HTERT RPE-1 (cell line): ENCODE data around the gene PPA2.

Experiments used
- in situ Hi-C: fragments of 300-500 bp; cut with MboI; formaldehyde crosslinking; loops from 4 replicates; pipeline ENCODE4 v1.14.3; 2020; ENCODE audit warnings: low sequenced_read_pairs

PPA2 gene

DNA sequence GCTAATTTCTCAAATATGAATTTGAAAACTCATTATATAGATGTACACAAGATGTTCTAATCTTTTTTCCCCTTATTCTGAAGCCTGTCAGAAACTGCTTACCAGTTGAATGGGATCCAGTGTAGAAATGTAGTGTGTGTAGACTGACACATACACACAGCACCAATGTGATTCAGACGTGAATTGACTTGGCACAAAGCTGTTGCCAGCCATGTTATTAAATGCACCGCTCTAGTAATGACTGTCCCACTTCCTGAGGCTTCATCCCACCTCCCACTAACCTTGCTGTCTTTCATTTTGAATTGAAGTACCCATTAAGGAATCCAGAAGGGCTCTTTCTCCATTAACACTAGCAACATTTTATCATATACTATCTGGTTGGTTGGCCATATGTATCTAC is 146.6 kb downstream of the PPA2 start:
- in situ Hi-C loops: no loop called here
